Measurements from ENCODE around the gene PKN3. TPM values are rescaled to one million over a fixed set of nuclear protein-coding genes. Genes with fewer than 3 reads are reported as not detected.
A peak's percentile ranks its signal among the peaks of the same experiment; 100 is the strongest.

Gene PKN3
- total RNA-seq, 4 donors from 2014 or later, result 4.0 to 10.0 (median 7.6) TPM

DNA sequence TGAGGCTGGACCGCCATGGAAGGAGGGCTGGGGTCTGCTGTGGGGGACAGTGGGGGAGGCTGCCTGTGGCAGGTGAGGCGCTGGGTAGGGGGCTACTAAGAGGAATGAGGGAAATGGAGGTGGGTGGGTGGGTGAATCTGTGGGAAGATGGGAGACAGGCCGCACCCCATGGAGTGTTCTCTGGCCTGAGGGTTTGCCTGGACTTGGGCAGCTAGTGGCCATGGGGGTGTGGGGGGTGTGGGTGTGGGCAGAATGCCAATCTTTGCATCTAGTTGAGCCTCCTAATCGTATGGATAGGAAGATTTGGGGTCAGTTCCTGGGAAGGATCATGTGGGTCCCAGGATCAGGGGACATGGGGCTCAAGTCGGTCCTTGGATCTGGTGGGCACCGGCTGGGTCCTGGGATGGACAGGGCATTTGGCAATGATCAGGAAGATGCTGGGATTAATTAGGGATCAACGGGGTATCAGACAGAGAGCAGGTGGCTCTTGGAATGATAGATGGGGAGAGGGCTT lies 21.1 kb downstream of the PKN3 start:
- no peak for DNase-seq (ENCODE audit: extremely low spot score)
- H3K4me3 ChIP-seq, result peak overlapping the region; percentile 62 to 72 (median 65)
- intact Hi-C loops (cut with DNase I), result no loop called here

DNA sequence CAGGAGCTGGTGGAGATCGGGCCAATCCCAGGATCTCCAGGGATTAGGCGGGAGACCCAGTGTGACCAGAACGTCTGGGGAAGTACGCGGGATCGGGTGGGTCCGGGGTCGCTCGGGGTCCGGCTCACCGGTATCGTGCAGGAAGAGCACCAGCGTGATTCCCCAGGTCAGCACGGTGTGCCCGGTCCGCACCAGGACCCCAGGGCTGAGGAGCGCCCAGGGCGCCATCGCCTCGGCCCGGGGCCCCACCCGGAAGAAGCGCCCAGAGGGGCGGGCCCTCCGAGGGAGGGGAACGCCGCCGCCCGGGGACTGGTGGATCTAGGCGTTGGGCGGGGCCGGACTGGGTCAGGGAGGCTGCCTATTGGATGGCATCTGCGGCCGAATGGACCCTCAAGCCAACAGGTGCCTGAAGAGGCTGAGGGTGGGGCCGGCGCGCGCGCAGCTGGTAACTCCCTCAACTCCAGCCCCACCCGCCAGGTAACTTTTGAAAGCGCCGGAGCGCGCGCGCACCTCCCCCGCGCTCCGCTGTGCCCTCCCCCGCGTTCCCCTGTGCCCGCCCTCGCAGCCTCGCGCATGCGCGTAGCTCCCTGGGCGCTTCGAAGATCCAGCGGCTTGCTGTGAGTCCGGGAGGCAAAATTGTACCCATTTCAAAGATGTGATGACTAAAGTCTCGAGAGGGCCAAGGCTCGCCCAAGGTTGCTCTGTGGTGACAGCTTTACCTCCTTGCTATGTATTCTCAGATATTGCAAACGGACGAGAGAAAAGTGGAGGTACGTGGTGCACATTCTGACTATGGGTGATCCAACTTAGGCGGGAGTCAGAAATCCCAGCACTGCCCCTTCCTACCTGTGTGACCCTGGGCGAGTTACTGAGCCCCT lies 21.8 kb downstream of the PKN3 start, which contains the start of gene ZDHHC12:
ZDHHC12 (minus strand) TSS at position 262 of the 878 bp plus-strand sequence; CDS start at position 228, 34 bp downstream.
- Histone ChIP-seq H3K9me3 (no peaks in the 10 kb centered on the region), H3K36me3 (peaks cover 0 to 22% (median 13%) of the 10 kb centered on the region in 4 donors), H3K4me3 (peak within 1 kb of the TSS; percentile 62 to 72 (median 65)), H3K27me3 (no peaks in the 10 kb centered on the region), H3K4me1 (peaks cover 4 to 24% (median 22%) of the 10 kb centered on the region in 4 donors), H3K27ac (replicated peaks in 1 of 4) (peak within 1 kb of the TSS; percentile 74 to 89 (median 82))
- peak; percentile 62 to 94 for TF ChIP-seq POLR2AphosphoS5 (IDR thresholded peaks at IDR 0.05)
- TF ChIP-seq, protein P1, sequence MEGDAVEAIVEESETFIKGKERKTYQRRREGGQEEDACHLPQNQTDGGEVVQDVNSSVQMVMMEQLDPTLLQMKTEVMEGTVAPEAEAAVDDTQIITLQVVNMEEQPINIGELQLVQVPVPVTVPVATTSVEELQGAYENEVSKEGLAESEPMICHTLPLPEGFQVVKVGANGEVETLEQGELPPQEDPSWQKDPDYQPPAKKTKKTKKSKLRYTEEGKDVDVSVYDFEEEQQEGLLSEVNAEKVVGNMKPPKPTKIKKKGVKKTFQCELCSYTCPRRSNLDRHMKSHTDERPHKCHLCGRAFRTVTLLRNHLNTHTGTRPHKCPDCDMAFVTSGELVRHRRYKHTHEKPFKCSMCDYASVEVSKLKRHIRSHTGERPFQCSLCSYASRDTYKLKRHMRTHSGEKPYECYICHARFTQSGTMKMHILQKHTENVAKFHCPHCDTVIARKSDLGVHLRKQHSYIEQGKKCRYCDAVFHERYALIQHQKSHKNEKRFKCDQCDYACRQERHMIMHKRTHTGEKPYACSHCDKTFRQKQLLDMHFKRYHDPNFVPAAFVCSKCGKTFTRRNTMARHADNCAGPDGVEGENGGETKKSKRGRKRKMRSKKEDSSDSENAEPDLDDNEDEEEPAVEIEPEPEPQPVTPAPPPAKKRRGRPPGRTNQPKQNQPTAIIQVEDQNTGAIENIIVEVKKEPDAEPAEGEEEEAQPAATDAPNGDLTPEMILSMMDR (IDR thresholded peaks at IDR 0.05), result peak in 1 of 3 experiments; percentile 12
- TF ChIP-seq POLR2A (IDR thresholded peaks at IDR 0.05; ENCODE audit: low read depth), result peak; percentile 64
- no peak for TF ChIP-seq EP300 (IDR thresholded peaks at IDR 0.05)
- DNase-seq (ENCODE audit: extremely low spot score), result peak; percentile 99
- 3% methylated on average over 14 of the region's 68 CpGs for WGBS
- intact Hi-C loops (cut with DNase I), result no loop called here

More for the DNA sequence above, 21.1 kb downstream of the PKN3 start:
- H3K27me3 ChIP-seq, result no peaks in the 10 kb centered on the region
- WGBS, result 45% methylated on average over 7 of the region's 7 CpGs
- peaks cover 4 to 24% (median 22%) of the 10 kb centered on the region in 4 donors for H3K4me1 ChIP-seq
- TF ChIP-seq POLR2AphosphoS5 (IDR thresholded peaks at IDR 0.05) (no peak), POLR2A (IDR thresholded peaks at IDR 0.05; ENCODE audit: low read depth) (no peak), EP300 (IDR thresholded peaks at IDR 0.05) (no peak)
- TF ChIP-seq, protein P1 (IDR thresholded peaks at IDR 0.05), result no peak
- peak overlapping the region; percentile 74 to 89 (median 82) for H3K27ac ChIP-seq (replicated peaks in 1 of 4)
- peaks cover 0 to 22% (median 13%) of the 10 kb centered on the region in 4 donors for H3K36me3 ChIP-seq
- H3K9me3 ChIP-seq, result no peaks in the 10 kb centered on the region

DNA sequence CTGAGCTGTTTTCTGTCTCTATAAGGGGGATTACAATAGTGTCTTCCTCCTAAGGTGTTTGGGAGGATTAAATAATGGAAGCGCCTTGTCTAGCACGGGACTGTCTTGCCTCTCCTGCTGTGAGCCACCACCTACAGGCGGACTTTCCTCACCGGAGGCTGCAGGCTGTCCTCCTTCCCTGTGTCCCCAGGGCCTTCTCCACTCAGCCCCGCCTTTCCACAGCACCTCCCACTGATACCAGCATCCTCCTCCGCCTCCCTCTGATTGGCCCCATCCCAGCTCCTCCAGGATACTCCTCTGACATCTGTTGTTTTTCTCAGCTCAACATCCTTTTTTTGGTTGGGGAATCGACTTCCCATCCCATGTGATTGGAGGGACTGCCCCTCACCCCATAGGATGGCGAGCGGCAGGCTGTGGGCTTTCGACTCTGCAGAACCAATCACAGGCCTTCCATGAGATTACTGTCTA lies 22.5 kb downstream of the PKN3 start:
- H3K36me3 ChIP-seq, result peaks cover 0 to 28% (median 17%) of the 10 kb centered on the region in 4 donors
- peak overlapping the region; percentile 74 to 89 (median 82) for H3K27ac ChIP-seq (replicated peaks in 1 of 4)
- no peaks in the 10 kb centered on the region for H3K9me3 ChIP-seq
- WGBS, result 13% methylated on average over 10 of the region's 10 CpGs
- DNase-seq (ENCODE audit: extremely low spot score), result no peak
- no peaks in the 10 kb centered on the region for H3K27me3 ChIP-seq
- H3K4me1 ChIP-seq, result peaks cover 4 to 24% (median 22%) of the 10 kb centered on the region in 4 donors
- intact Hi-C loops (cut with DNase I), result no loop called here
- H3K4me3 ChIP-seq, result peak overlapping the region; percentile 62 to 72 (median 65)
- TF ChIP-seq EP300 (IDR thresholded peaks at IDR 0.05), result no peak
- peak; percentile 38 to 57 for TF ChIP-seq POLR2AphosphoS5 (IDR thresholded peaks at IDR 0.05)
- TF ChIP-seq POLR2A (IDR thresholded peaks at IDR 0.05; ENCODE audit: low read depth), result no peak

DNA sequence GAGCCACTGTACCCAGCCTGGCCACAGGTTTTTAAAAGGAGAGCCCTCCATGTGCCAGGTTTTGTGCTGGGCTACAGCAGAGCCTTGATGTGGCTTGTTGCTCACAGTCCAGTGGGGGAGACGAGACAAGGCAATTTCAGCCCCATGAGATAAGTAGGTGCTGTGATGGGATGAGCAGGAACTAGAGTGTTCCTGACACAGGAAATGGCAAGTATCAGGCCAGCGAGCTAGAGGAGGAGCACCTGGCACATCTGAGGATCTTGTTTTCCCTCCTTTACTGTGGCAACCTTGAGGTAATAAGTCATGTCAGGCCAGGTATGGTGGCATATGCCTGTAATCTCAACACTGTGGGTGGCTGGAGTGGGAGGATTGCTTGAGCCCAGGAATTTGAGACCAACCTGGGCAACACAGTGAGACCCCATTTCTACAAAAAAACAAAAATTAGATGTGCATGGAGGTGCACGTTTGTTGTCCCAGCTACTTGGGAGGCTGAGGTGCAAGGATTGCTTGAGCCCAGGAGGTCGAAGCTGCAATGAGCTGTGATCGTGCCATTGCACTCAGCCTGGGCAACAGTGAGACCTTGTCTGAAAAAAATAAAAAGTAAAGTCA lies 25.4 kb downstream of the PKN3 start:
- DNase-seq (ENCODE audit: extremely low spot score), result no peak
- no peak for TF ChIP-seq POLR2AphosphoS5 (IDR thresholded peaks at IDR 0.05)
- TF ChIP-seq, protein P1 (IDR thresholded peaks at IDR 0.05), result no peak
- Histone ChIP-seq H3K27ac (replicated peaks in 1 of 4) (no peak overlapping the region), H3K9me3 (no peaks in the 10 kb centered on the region), H3K36me3 (peaks cover 6 to 36% (median 33%) of the 10 kb centered on the region in 4 donors), H3K4me3 (no peak overlapping the region), H3K4me1 (peaks cover 4 to 21% (median 20%) of the 10 kb centered on the region in 4 donors), H3K27me3 (no peaks in the 10 kb centered on the region)
- intact Hi-C loops (cut with DNase I), result no loop called here
- WGBS, result 91% methylated on average over 5 of the region's 5 CpGs
